GM23338 (cell line): ENCODE data around the gene DGLUCY.

Source experiments
- JUNB ChIP-seq: IDR thresholded peaks from one replicate; pipeline ENCODE4 v1.6.1; 2016; ENCODE audit warnings: antibody characterized with exemption; ENCODE audit not compliant: unreplicated experiment
- TF ChIP-seq, protein P1 (sequence below), 2 experiments: fragments of 200-600 bp in 1 of 2; sonication (generic) in 1 of 2; conservative IDR thresholded peaks; 2 replicates each; pipeline versions ENCODE4 v1.5.1 to v1.6.1; 2016 to 2017; ENCODE audit warnings: antibody characterized with exemption in 2 of 2, low read depth in 2 of 2, mild to moderate bottlenecking in 2 of 2, moderate library complexity in 1 of 2

DNA sequence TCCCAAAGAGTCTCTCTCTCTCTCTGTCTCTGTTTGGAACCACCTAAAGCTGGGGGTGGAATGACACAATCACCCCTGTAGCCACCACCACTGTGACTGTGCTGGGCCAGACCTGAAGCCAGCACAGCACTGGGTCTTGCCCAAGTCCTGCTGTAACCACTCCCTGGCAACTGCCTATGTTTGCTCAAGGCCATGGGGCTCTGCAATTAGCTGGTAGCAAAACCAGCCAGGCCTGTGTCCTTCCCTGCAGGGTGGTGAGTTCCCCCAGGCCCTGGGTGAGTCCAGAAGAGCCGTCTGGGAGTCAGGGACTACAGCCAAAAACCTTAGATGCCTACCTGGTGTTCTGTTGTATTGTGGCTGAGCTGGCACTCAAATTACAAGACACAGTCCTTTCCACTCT is 50.8 kb downstream of the DGLUCY start:
- TF ChIP-seq, protein P1, sequence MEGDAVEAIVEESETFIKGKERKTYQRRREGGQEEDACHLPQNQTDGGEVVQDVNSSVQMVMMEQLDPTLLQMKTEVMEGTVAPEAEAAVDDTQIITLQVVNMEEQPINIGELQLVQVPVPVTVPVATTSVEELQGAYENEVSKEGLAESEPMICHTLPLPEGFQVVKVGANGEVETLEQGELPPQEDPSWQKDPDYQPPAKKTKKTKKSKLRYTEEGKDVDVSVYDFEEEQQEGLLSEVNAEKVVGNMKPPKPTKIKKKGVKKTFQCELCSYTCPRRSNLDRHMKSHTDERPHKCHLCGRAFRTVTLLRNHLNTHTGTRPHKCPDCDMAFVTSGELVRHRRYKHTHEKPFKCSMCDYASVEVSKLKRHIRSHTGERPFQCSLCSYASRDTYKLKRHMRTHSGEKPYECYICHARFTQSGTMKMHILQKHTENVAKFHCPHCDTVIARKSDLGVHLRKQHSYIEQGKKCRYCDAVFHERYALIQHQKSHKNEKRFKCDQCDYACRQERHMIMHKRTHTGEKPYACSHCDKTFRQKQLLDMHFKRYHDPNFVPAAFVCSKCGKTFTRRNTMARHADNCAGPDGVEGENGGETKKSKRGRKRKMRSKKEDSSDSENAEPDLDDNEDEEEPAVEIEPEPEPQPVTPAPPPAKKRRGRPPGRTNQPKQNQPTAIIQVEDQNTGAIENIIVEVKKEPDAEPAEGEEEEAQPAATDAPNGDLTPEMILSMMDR (conservative IDR thresholded peaks at IDR 0.05; ENCODE audit: low read depth in 2 of 2) = no peak
- TF ChIP-seq JUNB = no peak
